Measurements from ENCODE around the gene CAMKMT. TPM values are rescaled to one million over a fixed set of nuclear protein-coding genes. Genes with fewer than 3 reads are reported as not detected.

Gene CAMKMT
- total RNA-seq, 1 experiment from 2014 or later: 6.2 TPM

- in situ Hi-C loops (cut with HindIII; ENCODE audit: low pct_unique_long_range_greater_than_20kb, low sequenced_read_pairs): no loop called here
Observed at GRCh38 chr2:44804406-44805265, 442.9 kb downstream of the CAMKMT start.

GRCh38 chr2:44805401-44806235 is 443.9 kb downstream of the CAMKMT start:
- in situ Hi-C loops (cut with HindIII; ENCODE audit: low pct_unique_long_range_greater_than_20kb, low sequenced_read_pairs): no loop called here

More at GRCh38 chr2:44804406-44805265, 442.9 kb downstream of the CAMKMT start:
- no peak for DNase-seq (ENCODE audit: low read depth)

DNA sequence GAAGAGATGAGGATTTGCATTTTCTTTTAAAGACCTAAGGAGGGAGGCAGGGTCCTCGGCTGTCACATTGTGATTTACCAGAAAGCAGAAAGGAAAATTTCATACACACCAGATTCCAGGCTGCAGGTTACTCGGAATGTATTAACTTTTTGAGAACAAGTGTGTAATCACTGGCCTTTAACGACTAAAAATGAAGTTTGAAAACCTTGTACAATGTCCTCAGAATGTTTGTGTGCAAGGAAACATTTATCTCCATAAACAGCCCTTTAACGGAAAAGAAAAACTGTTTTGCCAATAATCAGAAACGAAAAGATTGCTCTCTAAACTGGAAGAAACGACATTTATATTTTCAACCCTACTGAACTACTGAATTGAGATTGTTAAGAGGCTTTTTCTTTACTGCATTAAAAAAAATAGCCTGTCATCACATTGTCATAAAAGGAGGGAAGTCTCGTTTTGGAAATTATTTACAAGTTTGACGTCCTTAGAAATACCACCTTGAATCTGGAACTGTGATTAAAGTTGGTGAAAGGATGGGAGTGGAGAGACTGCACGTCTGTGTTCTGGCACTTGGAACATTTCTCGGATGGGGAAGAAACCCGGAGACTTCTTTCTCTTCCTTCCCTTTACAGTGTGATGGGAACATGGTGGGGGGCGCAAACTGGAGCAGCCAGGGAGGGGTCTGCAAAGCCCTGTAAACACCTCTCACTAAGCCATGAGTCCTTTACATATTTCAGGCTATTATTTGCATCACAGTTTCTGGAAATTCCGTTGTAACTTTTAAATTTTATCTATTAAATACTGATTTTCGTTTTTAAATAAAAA is 445.7 kb downstream of the CAMKMT start:
- no peak for DNase-seq (ENCODE audit: low read depth)
- in situ Hi-C loops (cut with HindIII; ENCODE audit: low pct_unique_long_range_greater_than_20kb, low sequenced_read_pairs): no loop called here

More at GRCh38 chr2:44805401-44806235, 443.9 kb downstream of the CAMKMT start:
- DNase-seq (ENCODE audit: low read depth): no peak

DNA sequence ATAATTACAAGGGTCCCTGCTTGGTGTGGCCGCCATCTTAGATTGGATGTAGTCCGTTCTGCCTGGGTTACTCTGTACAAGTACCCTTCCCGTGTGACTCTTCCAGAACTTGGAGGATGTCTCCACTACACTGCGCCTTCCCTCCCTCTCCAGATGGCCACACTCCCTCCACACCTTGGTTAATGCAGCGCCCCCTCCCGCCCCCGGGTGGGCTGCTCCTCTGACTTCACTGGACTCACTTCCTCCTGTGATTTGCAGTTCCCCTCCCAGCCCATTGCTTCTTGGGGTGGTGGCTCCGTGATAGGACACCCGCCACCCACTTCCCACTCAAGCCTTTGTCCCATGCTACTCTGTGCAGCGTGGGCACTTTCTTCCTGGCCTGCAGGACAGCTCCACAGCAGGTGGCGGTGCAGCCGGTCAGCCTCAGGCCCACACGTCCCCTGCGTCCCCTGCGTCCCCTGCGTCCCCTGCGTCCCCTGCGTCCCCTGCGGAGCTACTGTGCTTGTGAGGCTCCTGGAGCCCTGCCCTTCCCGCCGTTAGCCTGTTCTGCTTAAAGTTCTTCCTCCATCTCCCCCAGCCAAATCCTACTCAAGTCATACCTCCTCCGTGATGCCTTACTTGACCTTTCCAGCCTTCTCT is 449.3 kb downstream of the CAMKMT start:
- in situ Hi-C loops (cut with HindIII; ENCODE audit: low pct_unique_long_range_greater_than_20kb, low sequenced_read_pairs): no loop called here
- DNase-seq (ENCODE audit: low read depth): no peak

- in situ Hi-C loops (cut with HindIII; ENCODE audit: low pct_unique_long_range_greater_than_20kb, low sequenced_read_pairs): no loop called here
Observed at GRCh38 chr2:44813165-44813564, 451.4 kb downstream of the CAMKMT start.

GRCh38 chr2:44813658-44814057 is 451.9 kb downstream of the CAMKMT start:
- in situ Hi-C loops (cut with HindIII; ENCODE audit: low pct_unique_long_range_greater_than_20kb, low sequenced_read_pairs): no loop called here
- DNase-seq (ENCODE audit: low read depth): no peak

More at GRCh38 chr2:44813165-44813564, 451.4 kb downstream of the CAMKMT start:
- DNase-seq (ENCODE audit: low read depth): no peak

DNA sequence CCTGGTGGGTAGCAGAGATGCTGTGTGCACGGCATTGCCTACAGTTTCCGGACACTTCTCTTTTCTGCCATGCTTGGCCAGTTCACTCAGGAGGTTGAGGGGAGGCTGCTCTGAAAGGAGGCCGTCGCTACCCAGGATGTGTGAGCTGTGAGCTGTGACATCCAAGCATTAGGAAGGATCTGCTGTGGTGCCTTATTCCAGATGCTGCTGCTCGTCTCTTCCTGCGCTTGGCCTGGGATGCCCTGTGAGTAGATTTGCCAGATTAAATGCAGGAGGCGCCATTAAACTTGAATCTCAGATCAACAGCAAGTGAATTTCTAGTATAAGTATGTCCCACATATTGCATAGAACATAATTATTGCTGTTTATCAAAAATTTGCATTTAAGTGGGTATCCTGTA is 455.5 kb downstream of the CAMKMT start:
- no peak for DNase-seq (ENCODE audit: low read depth)
- in situ Hi-C loops (cut with HindIII; ENCODE audit: low pct_unique_long_range_greater_than_20kb, low sequenced_read_pairs): no loop called here

GRCh38 chr2:44817673-44818335 is 456.1 kb downstream of the CAMKMT start:
- no peak for DNase-seq (ENCODE audit: low read depth)
- in situ Hi-C loops (cut with HindIII; ENCODE audit: low pct_unique_long_range_greater_than_20kb, low sequenced_read_pairs): no loop called here

DNA sequence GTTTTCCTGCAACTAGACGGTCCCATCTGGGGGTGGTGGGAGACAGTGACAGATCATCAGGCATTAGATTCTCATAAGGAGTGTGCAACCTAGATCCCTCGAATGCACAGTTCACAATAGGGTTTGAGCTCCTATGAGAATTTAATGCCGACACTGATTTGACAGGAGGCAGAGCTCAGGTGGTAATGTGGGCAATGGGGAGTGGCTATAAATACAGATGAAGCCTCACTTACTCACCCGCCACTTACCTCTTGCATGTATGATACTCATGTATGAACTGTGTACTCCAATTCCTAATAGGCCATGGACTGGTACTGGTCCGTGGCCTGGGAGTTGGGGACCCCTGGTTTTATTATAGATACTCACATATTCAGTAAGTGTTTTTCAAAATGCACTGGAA is 457.3 kb downstream of the CAMKMT start:
- DNase-seq (ENCODE audit: low read depth): no peak
- in situ Hi-C loops (cut with HindIII; ENCODE audit: low pct_unique_long_range_greater_than_20kb, low sequenced_read_pairs): no loop called here

- in situ Hi-C loops (cut with HindIII; ENCODE audit: low pct_unique_long_range_greater_than_20kb, low sequenced_read_pairs): no loop called here
- DNase-seq (ENCODE audit: low read depth): no peak
Observed at GRCh38 chr2:44821500-44821899, 459.8 kb downstream of the CAMKMT start.

GRCh38 chr2:44822174-44822573 is 460.4 kb downstream of the CAMKMT start:
- no peak for DNase-seq (ENCODE audit: low read depth)
- in situ Hi-C loops (cut with HindIII; ENCODE audit: low pct_unique_long_range_greater_than_20kb, low sequenced_read_pairs): no loop called here

Other genes starting within 250 kb of the CAMKMT start
- gene PPM1B, start 193.1 kb upstream of the CAMKMT start, total RNA-seq (2014; rRNA removed; shearing (Covaris generic); ENCODE audit: low replicate concordance): 22.5 and 35.2 TPM in 2 replicates
- gene SLC3A1, start 86.5 kb upstream of the CAMKMT start, total RNA-seq (2014; rRNA removed; shearing (Covaris generic); ENCODE audit: low replicate concordance): 11.9 and 27.6 TPM in 2 replicates
- 22.0 and 27.5 TPM in 2 replicates for gene PREPL, start 453 bp upstream of the CAMKMT start, total RNA-seq (2014; rRNA removed; shearing (Covaris generic); ENCODE audit: low replicate concordance)

Data from Caki2 (cell line).